Dermis blood vessel endothelial cell (primary cell): ENCODE measurements around the gene INPP5J. TPM values are rescaled to one million over a fixed set of nuclear protein-coding genes. Genes with fewer than 3 reads are reported as not detected.
"Not testable (repeated sequence)": the region's sequence is repeated elsewhere in the genome, so short reads cannot be mapped to it uniquely, and the experiment has no call there.

Source experiments
- DNase-seq: peaks from one replicate; pipeline ENCODE4 v3.0.0; 2010
- total RNA-seq: library from RNA; depleted of rRNA; stranded (reverse); fragments of >200 nt; gene quantifications from 2 replicates; pipeline ENCODE4 v1.2.3, GENCODE V29; 2014

INPP5J gene
- total RNA-seq, 1 donor from 2014 or later = not detected

GRCh38 chr22:31087744-31088215 lies 35.0 kb upstream of the INPP5J start:
- DNase-seq = no peak

GRCh38 chr22:31088233-31088986 lies 34.4 kb upstream of the INPP5J start:
- DNase-seq = no peak

- DNase-seq = peak; percentile 66
Observed at GRCh38 chr22:31089160-31090100, 33.3 kb upstream of the INPP5J start.

GRCh38 chr22:31090217-31091085 lies 32.3 kb upstream of the INPP5J start:
- DNase-seq = no peak

GRCh38 chr22:31091106-31091975 lies 31.4 kb upstream of the INPP5J start:
- DNase-seq = no peak

- DNase-seq = no peak
Observed at GRCh38 chr22:31092161-31092560, 30.6 kb upstream of the INPP5J start.

GRCh38 chr22:31093086-31093850 lies 29.5 kb upstream of the INPP5J start:
- no peak for DNase-seq

- no peak for DNase-seq
Observed at GRCh38 chr22:31094021-31094551, 28.7 kb upstream of the INPP5J start.

GRCh38 chr22:31094741-31095140 lies 28.0 kb upstream of the INPP5J start:
- no peak for DNase-seq

GRCh38 chr22:31095637-31096249 lies 27.0 kb upstream of the INPP5J start:
- DNase-seq = no peak

GRCh38 chr22:31096657-31097279 lies 26.0 kb upstream of the INPP5J start:
- DNase-seq = no peak

- not testable (repeated sequence) for DNase-seq
Observed at GRCh38 chr22:31097539-31097938, 25.2 kb upstream of the INPP5J start.

- DNase-seq = no peak
Observed at GRCh38 chr22:31097941-31098631, 24.7 kb upstream of the INPP5J start.

GRCh38 chr22:31098632-31099110 lies 24.1 kb upstream of the INPP5J start:
- no peak for DNase-seq

GRCh38 chr22:31099386-31099785 lies 23.4 kb upstream of the INPP5J start:
- no peak for DNase-seq

- DNase-seq = no peak
Observed at GRCh38 chr22:31099841-31100761, 22.7 kb upstream of the INPP5J start.

- no peak for DNase-seq
Observed at GRCh38 chr22:31100762-31101525, 21.8 kb upstream of the INPP5J start.
